HG03066 (cell line): Measurements from ENCODE around the gene CFAP53.
"Not testable (repeated sequence)": the region's sequence is repeated elsewhere in the genome, so short reads cannot be mapped to it uniquely, and the experiment has no call there.

Source experiments
- ATAC-seq: cut with Tn5 transposase; IDR thresholded peaks from one replicate; pipeline ENCODE4 v1.9.1; 2021; ENCODE audit warnings: low read depth; ENCODE audit not compliant: unreplicated experiment

Gene CFAP53

DNA sequence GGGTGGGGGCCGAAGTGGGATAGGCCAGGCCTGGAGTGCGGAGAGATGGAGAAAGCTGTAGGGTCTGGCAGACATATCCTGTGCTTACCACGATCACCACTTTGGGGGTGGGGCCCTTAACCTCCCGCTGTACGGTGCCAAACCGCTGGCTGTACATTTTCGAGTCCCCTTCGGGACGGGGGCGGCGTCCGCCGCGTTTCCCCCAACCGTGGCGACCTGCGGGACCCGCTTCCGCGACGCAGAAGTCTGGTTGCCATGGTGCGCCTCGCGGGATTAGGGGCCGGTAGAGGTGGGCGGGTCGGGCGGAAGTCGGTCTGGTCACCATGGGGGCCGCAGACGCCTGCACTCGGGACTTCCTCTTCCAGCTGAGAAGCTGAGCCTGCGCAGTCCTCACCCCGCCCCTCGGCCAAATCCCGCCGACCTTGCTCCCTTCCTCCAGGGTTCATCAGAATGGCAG is at the start of gene CFAP53:
CFAP53 (minus strand) TSS at position 248 of the 457 bp plus-strand sequence; CDS start at position 157, 91 bp downstream.
- peak; percentile 82 for ATAC-seq

DNA sequence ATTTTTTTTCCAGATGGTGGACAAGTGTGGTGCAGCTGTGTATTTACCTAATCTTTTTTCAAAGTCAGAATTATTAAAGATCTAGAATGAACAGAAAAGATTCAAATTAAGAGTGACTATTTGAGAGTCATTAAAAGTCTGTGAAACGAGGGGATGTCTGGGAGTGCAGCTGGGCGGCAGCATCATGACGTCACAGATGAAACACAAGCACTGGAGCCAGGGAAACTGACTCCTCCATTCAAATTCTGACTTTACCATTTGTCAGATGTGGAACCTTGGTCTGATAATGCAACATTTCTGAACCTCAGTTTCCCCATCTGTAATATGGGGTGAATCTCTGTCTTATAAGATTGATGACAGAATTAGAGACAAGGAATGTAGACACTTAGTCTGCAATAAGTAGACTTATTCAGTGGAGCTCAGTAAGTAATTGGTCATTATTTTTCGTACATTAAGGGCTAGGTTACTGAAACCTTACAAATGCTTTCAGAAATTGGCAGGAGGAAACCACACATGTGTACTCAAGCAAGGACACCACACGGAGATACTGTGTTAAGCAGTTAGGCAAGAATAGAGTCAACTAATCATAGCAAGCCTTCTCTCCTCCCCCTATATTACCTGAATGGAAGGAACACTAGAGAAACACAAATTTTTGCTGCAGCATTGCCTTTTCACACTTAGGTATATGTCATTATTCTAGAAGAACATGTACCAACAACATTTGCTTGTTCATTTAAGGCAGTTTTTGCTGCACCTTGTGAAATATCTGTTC is 49.0 kb upstream of the CFAP53 start:
- ATAC-seq: peak; percentile 63

- ATAC-seq: no peak
Observed at GRCh38 chr18:50313873-50314460, 47.7 kb upstream of the CFAP53 start.

DNA sequence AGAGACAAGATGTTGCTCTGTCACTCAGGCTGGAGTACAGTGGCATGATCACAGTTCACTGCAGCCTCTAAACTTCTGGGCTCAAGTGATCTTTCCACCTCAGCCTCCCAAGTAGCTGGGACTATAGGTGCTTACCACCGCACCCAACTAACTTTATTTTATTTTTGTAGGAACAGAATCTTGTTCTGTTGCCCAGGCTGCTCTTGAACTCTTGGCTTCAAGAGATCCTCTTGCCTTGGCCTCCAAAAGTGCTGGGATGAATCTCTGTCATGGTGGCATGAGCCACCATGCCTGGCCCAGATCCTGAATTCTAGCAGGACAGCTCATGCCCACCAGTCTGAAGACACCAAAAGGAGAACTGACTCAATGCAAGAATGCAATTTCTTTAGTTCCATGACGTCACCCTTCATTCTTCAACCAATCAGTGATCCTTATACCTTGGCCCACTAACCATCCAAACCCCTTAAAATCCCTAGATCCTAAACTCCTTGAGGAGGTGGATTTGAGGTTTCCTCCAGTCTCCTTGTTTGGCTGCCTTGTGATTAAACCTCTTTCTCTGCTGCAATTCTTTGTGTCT is 46.8 kb upstream of the CFAP53 start:
- peak; percentile 20 for ATAC-seq

GRCh38 chr18:50312296-50313030 is 46.2 kb upstream of the CFAP53 start:
- ATAC-seq: peak; percentile 71

- no peak for ATAC-seq
Observed at GRCh38 chr18:50311650-50312049, 45.4 kb upstream of the CFAP53 start.

- no peak for ATAC-seq
Observed at GRCh38 chr18:50310080-50310479, 43.8 kb upstream of the CFAP53 start.

GRCh38 chr18:50308851-50309250 is 42.6 kb upstream of the CFAP53 start:
- not testable (repeated sequence) for ATAC-seq

- peak; percentile 88 for ATAC-seq
Observed at GRCh38 chr18:50307738-50308470, 41.6 kb upstream of the CFAP53 start.

DNA sequence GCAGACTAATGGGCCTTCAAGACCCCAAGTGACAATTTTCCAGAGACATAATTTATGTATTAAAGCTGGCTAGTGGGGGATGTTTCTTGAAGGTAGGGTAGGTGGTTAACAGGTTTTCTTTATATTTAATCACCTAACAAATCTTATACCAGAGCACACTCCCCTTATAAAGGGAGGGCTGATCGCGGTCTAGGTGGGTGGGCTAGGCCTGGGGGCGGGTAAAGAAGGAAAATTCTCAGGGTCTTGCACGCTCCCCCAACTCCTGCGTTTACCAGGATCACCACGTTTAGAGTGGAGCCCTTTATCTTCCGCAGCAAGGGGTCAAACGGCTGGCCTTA is 41.1 kb upstream of the CFAP53 start:
- ATAC-seq: no peak

GRCh38 chr18:50306944-50307343 is 40.6 kb upstream of the CFAP53 start:
- ATAC-seq: no peak

GRCh38 chr18:50301074-50301473 is 34.8 kb upstream of the CFAP53 start:
- ATAC-seq: no peak

DNA sequence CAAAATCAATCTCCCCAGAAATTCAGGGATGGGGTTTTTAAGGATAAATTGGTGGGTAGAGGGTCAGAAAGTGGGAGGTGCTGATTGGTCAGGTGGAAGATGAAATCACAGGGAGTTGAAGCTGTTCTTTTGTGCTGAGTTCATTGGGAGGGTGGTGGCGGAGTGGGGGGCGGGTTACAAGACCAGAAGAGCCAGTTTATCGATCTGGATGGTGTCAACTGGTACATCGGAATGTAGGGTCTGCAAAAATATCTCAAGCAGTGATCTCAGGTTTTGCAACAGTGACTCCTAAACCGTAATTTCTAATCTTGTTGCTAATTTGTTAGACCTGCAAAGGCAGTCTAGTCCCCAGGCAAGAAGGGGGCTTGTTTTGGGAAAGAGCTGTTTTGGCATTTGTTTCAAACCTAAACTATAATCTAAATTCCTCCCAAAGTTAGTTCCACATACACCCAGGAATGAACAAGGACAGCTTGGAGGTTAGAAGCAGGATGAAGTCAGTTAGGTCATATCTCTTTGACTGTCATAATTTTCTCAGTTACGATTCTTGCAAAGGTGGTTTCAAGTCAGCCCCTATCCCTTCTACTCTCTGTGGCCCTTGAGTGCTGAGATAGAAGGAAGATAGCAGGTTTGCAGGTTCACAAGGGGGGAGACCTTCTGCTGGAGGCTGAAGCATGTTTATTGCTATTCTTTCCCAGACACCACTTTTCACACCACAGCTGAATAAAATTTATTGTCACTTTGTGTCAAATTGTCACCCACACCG is 33.5 kb upstream of the CFAP53 start:
- ATAC-seq: no peak

GRCh38 chr18:50298443-50299284 is 32.4 kb upstream of the CFAP53 start:
- ATAC-seq: peak; percentile 7

- peak; percentile 100 for ATAC-seq
Observed at GRCh38 chr18:50297621-50298442, 31.5 kb upstream of the CFAP53 start.

DNA sequence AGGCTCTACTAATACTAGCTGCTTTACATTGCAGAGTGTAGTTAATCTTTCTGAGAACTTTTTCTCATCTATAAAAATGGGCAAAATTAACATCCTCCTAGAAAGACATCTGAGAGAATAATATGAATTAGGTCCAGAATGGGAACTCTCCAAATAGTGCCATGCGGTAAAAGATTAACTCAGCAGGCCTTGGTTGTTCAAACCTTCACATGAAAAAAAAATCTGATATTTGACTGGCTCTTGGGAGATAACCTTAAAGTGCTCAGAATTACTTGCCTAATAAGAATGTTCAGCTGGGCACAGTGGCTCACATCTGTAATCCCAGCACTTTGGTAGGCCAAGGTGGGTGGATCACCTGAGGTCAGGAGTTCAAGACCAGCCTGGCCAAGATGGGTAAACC is 26.7 kb upstream of the CFAP53 start:
- ATAC-seq: no peak

- no peak for ATAC-seq
Observed at GRCh38 chr18:50289108-50289443, 22.8 kb upstream of the CFAP53 start.
